RKO (cell line): ENCODE data around the gene MAGI1.

ENCODE experiments used
- DNase-seq: peaks from one replicate; pipeline ENCODE4 v3.0.0-alpha.2; 2016; ENCODE audit warnings: low spot score

The MAGI1 gene

GRCh38 chr3:65411367-65411766 is 627.4 kb downstream of the MAGI1 start:
- no peak for DNase-seq

GRCh38 chr3:65409176-65409569 is 629.5 kb downstream of the MAGI1 start:
- DNase-seq = no peak

GRCh38 chr3:65408531-65409175 is 630.1 kb downstream of the MAGI1 start:
- no peak for DNase-seq

- no peak for DNase-seq
Measured at GRCh38 chr3:65406470-65406869, 632.2 kb downstream of the MAGI1 start.

GRCh38 chr3:65402597-65402996 is 636.1 kb downstream of the MAGI1 start:
- peak; percentile 98 for DNase-seq

- no peak for DNase-seq
Measured at GRCh38 chr3:65401359-65402305, 637.1 kb downstream of the MAGI1 start.

GRCh38 chr3:65400899-65401298 is 637.8 kb downstream of the MAGI1 start:
- DNase-seq = no peak

GRCh38 chr3:65398953-65399352 is 639.8 kb downstream of the MAGI1 start:
- DNase-seq = no peak

GRCh38 chr3:65396078-65396477 is 642.6 kb downstream of the MAGI1 start:
- DNase-seq = no peak

GRCh38 chr3:65391068-65391467 is 647.6 kb downstream of the MAGI1 start:
- DNase-seq = no peak

- no peak for DNase-seq
Measured at GRCh38 chr3:65385805-65386204, 652.9 kb downstream of the MAGI1 start.

- no peak for DNase-seq
Measured at GRCh38 chr3:65381496-65382010, 657.2 kb downstream of the MAGI1 start.

- DNase-seq = no peak
Measured at GRCh38 chr3:65379223-65379622, 659.5 kb downstream of the MAGI1 start.

- no peak for DNase-seq
Measured at GRCh38 chr3:65377637-65378036, 661.1 kb downstream of the MAGI1 start.

- DNase-seq = no peak
Measured at GRCh38 chr3:65376426-65376825, 662.3 kb downstream of the MAGI1 start.

- DNase-seq = no peak
Measured at GRCh38 chr3:65371053-65371452, 667.7 kb downstream of the MAGI1 start.

- no peak for DNase-seq
Measured at GRCh38 chr3:65368866-65369265, 669.9 kb downstream of the MAGI1 start.

- DNase-seq = no peak
Measured at GRCh38 chr3:65362688-65363087, 676.0 kb downstream of the MAGI1 start.

GRCh38 chr3:65361448-65361847 is 677.3 kb downstream of the MAGI1 start:
- DNase-seq = no peak

- DNase-seq = no peak
Measured at GRCh38 chr3:65356331-65357248, 682.1 kb downstream of the MAGI1 start.

- DNase-seq = no peak
Measured at GRCh38 chr3:65354880-65355279, 683.8 kb downstream of the MAGI1 start.

GRCh38 chr3:65352951-65353350 is 685.8 kb downstream of the MAGI1 start:
- no peak for DNase-seq
